Superior temporal gyrus (tissue), 1 donor: ENCODE measurements around the gene ASXL2.
"Not testable (repeated sequence)": the region's sequence is repeated elsewhere in the genome, so short reads cannot be mapped to it uniquely, and the experiment has no call there.

Experiments
- DNase-seq: peaks from one replicate; pipeline ENCODE4 v3.0.0-alpha.2; 2016; ENCODE audit errors: extremely low spot score

Gene ASXL2

DNA sequence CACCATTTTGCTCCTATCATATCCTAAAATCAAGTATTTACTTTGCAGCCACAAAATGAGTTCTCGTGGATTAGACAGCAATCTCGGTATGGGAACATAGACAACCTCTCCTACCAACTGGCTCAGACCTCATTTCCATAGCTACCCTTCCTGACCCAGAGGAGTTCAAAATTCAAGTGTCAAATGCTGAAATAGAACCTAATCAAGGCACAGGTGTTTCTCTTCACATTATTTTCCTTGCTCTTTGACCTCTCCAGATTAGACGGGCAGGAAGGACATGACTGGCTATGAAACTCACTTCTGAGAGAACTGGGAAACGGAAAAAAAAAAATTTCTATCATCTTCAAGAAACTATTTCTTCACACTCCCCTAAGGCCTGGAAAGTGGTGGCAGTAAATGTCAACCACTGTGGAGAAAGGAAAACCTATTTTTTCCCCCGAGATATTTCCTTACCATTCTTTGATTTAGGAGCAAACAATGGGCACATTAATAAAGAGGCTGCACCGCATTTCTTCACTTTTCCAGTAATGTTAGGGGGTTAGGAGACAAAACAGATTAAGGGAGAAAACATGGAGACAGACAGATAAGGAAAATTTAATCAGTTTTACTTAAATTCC lies 141.3 kb downstream of the ASXL2 start:
- DNase-seq = no peak

DNA sequence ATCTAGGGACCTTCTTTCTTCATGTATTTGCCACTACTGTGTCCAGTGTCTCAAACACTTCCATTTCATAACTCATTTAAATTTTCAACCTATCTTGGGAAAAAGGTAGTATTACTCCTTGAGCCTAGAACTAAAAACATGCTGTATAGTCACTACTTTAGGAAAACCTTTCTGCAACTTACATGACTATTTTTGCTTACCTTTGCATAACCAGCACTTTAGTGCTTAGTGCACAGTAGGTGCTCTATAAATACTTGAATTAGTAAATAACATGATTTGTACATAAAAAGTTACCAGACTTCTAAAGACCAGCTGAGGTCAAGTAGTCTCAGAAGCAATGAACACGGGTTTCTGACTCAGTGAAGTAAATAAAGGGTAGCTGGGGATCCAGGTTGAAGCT lies 142.5 kb downstream of the ASXL2 start:
- no peak for DNase-seq

DNA sequence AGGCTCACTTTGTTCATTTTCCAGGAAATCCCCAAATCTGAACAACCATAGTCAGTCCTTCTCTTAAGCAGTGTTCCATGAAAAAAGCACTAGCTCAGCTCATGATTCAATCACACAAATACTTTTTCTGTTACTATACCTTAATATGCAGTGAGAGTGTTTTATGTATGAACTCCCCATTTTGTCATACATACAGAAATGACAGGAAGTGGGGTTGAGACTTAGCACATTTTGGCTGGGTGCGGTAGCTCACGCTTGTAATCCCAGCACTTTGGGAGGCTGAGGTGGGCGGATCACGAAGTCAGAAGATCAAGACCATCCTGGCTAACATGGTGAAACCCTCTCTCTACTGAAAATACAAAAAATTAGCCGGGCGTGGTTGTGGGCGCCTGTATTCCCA lies 149.7 kb downstream of the ASXL2 start:
- no peak for DNase-seq

DNA sequence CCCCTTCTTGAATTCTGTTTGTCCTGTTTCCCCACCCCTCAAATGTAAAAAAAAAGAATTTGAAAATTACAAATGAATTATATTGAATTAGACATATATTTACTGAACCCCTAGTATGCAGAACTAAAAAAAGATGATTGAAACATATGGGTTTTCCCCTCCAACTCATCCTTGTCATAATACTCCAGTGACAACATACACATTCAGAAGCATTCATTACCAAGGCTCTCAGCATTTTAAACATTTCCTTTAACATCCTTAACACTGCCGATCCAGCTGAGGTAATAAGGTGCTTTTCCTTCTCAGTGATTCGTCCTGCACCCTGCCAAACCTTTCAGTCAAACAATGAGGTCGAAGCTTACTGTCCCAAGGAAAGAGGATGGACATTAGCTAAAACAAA lies 151.8 kb downstream of the ASXL2 start:
- no peak for DNase-seq

DNA sequence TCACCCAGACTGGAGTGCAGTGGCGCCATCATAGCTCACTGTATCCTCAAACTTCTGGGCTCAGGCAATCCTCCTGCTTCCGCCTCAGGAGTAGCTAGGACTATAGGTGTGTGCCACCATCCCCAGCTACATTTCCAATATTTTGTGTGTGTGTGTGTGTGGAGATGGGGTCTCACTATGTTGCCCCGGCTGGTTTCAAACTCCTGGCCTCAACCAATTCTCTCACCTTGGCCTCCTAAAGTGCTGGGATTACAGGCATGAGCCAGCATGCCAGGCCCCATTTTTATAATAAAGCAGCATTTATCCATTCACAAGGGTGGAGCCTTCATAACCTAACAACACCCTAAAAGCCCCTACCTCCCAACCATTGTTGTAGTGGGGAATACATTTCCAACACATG lies 152.4 kb downstream of the ASXL2 start:
- no peak for DNase-seq

DNA sequence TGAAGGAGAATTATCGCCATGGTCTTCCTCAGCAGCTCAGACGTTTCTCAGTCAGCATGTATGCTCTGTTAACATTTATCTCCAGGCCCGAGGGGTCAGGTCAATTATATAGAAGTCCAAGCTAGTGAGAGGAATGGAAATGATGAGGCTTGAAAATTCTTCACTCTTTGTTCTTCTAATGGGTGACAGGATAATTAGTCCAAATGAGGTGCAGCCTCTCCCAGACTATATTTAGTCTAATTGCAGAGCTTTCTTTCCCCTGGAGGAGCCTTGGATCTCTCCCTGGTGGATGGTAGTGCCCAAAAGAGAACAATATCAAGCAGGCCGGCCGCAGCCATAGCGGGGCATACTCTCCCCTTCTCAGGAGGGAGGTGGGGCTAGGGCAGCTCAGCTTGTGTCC lies 153.5 kb downstream of the ASXL2 start:
- DNase-seq = no peak

DNA sequence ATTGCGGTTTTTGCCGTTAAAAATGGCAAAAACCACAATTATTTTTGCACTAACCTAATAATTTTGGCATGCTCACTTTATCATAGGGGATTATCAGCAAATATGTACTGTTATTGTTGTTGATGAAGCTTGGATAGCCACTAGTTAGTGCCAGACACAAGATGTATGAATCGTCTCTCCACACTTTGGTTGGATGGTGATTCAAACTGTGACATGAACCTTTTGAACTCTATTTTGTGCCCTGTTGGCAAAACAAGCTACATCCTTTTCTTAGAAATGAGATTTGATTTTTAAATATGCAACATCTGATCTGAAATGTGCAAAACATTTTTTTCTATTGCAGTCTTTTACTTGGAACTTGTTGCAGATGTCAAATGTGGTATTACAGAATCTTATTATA lies 156.1 kb downstream of the ASXL2 start:
- no peak for DNase-seq

DNA sequence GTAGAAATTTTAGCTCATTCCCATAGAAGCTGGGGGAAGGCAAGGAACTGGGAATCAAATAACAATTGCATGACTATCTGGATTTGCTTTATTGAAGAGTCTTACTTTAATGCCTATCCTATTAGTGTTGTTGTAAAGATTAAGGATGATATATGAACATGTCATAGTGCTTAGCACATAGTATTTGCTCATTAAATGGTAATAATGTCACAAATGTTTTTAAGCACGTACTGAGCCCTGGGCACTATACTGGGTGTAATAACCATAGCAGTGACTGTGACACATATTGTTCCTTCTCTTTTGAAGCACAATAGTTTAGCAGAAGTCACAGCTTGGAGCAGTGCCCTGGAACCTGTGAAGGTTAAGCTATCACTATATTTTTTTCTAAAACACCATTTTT lies 157.7 kb downstream of the ASXL2 start:
- no peak for DNase-seq

DNA sequence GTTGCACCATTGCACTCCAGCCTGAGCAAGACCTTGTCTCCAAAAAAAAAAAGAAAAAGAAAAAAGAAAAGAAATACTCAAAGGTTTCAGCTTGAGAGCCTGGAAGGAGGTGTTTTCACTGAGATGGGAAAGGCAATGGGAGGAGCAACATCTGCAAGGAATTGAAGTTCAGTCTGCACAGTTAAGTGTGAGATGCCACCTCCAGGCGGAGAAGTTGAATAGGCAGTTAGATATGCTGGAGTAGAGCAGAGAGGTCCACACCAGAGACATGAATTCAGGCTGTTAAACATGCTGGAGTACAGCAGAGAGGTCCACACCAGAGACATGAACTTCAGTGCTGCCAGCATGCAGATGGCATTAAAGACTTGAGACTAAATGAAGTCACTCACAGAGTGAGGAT lies 163.5 kb downstream of the ASXL2 start:
- DNase-seq = no peak

DNA sequence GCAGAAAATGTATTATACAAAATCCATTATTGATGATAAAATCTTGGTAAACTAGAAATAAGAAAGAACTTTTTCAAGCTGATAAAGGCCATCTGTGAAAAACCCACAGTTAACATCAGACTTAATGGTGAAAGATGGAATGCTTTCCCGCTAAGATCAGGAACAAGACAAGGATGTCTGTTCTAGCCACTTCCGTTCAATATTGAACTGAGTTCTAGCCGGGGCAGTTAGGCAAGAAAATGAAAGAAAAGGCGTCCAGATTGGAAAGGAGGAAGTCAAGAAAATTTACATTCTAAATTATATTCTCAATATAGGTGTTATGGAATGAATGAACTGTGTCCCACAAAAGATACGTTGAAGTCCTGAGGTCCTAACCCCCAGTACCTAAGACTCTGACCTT lies 165.8 kb downstream of the ASXL2 start:
- no peak for DNase-seq

DNA sequence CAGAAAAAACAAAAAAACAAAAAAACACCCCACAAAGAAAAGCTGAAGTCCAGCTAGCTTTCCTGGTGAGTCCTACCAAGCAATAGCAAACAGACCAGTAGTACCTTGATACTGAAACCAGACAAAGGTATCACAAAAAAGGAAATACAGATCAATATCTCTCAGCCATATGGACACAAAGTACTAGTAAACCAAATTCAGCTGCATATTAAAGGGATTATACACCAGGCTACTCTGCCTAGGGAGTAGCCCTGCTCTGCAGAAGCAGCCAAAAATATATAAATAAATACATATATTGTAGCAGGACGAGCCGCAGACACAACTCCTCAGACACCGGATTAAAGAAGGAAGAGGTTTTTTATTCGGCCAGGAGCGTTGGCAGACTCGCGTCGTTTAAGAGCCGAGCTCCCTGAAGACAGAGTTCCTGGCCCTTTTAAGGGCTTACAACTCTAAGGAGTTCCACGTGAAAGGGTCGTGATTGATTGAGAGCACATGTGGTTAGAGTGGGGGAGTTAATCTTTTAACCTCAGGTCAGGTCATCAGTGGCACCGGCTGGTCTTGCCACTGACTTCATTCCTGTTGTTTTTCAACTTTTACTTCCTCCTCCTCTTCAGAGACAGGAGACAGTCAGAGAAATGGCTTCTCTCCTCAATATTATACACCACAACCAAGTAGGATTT lies 166.5 kb downstream of the ASXL2 start:
- DNase-seq = no peak

DNA sequence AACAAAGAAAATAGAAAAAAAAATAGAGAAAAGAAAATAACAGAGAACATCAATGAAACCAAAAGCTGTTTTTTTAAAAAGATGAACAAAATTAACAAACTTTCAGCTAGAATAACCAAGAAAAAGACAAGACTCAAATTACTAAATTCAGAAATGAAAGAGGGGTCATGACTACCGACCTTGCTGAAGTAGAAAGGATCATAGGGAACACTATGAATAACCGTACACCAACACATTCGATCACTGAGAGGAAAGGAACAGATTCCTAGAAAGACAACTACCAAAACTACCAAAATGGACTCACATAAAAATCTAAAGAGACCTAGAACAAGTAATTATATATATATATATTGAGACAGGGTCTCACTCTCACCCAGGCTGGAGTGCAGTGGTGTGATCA lies 167.5 kb downstream of the ASXL2 start:
- no peak for DNase-seq

DNA sequence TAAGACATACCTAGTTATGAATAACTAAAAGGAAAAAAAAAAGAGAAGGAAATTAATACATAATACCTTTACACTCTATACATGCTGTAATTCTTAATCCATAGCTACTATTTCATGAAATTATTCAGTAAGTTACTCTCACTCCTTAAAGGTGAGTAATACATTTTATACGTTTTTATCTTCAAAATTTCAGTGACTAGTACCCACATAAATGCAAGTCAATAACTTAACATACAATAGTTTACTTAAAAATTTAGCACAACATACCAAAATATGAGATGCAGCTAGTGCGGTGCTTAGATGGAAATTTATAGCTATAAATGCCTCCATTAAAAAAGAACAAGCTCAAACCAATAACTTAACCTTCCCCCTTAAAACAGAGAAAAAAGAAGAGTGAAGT lies 168.9 kb downstream of the ASXL2 start:
- DNase-seq = no peak

DNA sequence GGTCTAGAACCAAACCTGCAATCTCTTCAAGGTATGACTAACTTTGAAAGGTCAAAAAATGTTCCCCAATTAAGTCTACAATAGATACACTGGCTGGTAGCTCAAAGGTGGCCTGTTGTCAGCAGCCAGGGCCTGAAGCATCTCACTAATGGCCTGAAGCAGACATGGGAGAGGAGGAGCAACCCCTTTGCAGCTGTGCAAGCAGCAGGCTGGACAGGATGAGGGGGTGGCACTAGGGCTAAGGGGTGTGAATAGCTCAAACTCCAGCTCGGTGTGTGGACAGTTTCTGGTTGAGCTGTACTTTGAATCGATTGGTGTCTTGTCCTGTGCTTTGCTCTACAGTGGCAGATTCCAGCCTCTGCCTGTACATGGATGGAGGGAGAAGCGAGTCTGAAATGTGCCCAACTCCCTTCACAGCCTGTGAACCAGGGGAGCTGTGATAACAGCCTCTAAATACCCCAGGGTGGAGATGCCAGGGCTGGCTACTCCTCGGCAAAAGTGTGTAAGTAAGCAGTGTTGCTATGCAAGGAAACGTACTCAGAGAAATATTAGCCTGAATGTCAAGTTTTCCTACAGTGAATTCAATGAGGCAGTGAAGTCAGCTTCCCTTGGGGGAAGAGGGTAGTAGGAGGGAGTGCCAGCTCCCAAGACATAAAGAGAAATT lies 170.2 kb downstream of the ASXL2 start:
- DNase-seq = no peak

DNA sequence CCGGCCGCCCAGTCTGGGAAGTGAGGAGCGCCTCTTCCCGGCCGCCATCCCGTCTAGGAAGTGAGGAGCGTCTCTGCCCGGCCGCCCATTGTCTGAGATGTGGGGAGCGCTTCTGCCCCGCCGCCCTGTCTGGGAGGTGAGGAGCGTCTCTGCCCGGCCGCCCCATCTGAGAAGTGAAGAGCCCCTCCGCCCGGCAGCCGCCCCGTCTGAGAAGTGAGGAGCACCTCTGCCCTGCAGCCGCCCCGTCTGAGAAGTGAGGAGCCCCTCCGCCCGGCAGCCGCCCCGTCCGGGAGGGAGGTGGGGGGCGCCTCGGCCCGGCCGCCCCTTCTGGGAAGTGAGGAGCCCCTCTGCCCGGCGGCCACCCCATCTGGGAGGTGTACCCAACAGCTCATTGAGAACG lies 172.7 kb downstream of the ASXL2 start:
- not testable (repeated sequence) for DNase-seq

DNA sequence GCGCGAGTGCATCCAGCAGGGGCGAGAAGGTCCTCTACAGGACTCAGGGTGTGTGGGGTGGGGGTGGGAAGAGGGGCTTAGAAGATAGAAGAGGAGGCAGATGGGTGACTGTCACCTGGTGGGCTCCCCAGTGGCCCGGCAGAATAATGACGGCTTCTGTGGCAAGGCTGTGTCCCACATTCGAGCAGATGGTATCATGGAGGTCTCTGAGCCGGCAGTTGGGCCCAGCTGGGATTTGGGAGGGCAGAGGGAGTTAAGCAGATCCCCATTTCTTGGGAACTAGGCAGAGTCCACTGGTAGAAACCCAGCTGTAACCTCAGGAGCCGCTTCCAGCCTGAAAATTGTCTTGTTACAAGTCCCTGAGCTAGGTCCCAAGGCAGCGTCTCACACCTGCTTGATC lies 176.5 kb downstream of the ASXL2 start:
- no peak for DNase-seq

DNA sequence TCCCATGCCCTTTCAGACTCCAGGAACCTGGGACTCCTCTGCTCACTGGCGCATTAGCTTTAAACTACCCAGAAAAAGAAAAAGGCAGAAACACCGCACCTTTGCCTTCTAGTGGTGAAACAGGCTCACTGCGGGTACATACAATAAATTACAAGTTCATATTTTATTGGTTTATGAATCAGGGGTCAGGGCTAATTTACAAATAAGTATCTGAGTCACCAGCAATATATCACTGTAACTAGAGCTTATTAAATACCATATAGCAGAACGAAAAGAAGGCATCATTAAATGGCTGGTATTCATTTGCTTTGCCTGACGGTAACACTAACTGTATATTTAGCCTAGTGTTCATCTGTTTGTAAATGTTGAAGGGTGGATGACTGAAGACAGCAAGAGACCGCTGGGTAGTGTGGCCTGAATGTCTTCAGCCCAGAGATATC lies 178.0 kb downstream of the ASXL2 start:
- peak; percentile 70 for DNase-seq

DNA sequence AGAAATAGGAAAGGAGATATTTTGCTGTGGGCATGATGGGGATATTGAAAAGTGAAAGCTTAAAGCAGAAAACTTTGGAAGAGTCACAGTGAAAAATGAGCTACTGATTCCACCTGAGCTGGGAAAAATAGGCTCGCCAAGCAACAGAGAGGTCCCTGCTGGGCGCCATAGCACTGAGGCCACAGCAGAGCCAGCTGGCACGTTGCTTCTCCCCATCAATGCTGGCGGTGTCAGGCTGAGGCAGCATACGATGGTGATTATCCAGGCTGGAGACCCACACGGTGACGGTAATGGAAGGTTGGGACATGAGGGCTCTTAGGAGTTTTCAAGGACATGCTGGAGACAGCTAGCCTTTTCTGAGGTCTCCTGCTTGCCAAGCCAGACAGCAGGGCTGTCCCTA lies 179.1 kb downstream of the ASXL2 start:
- no peak for DNase-seq

DNA sequence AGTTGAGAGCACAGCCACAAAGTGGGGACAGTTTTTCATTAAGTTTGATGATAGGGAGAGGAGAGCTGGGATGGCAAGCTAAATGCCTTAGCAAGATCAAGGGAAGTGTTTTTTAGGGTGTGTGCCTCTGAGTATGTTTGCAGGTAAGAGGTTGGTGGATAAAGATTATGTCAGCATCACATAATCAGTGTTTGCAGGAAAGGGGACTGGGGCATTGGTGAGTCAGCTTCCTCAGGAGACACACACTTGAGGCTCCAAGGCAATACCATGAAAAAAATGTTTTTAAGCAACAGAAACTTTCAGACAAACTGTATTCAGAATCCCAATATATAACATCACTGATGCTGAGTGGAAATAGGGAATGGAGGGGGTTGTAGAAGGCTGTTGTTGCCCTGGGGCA lies 179.5 kb downstream of the ASXL2 start:
- no peak for DNase-seq

DNA sequence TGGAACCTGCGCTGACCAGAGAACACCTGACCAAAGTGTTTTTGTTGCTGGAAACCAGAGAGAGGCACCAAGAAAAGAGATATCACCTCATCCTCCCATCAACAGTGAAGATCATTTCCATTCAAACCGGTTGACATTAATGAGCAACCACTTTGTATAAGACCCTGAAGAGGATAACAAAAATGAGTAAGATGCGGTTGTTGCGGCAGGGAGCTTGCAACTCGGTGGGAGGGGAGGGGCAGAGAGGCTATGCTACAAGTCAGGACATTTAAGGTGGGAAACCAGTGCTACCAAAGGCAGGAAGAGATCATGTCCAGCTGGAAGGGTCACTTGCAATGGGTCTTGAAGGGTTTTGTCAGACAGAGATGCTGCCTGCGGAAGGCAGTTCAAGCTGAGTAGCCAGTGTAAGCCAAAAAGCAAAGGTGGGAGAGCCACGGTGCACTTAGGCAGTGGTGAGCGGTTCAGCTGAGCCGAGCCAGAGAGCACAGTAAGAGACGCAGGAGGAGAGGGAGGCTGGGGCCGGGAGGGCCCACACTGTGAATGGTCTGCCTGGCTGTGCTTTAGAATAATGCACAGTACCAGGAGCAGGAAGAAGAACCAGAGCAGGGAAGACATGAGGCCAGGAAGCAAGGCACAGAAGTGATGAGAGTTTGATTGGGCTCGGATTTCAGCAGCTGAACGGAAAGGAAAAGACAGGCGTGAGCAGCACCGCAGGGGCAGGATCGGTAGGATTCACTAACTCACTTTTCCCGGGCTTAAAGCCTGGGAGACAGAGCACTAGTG lies 180.5 kb downstream of the ASXL2 start:
- DNase-seq = no peak

DNA sequence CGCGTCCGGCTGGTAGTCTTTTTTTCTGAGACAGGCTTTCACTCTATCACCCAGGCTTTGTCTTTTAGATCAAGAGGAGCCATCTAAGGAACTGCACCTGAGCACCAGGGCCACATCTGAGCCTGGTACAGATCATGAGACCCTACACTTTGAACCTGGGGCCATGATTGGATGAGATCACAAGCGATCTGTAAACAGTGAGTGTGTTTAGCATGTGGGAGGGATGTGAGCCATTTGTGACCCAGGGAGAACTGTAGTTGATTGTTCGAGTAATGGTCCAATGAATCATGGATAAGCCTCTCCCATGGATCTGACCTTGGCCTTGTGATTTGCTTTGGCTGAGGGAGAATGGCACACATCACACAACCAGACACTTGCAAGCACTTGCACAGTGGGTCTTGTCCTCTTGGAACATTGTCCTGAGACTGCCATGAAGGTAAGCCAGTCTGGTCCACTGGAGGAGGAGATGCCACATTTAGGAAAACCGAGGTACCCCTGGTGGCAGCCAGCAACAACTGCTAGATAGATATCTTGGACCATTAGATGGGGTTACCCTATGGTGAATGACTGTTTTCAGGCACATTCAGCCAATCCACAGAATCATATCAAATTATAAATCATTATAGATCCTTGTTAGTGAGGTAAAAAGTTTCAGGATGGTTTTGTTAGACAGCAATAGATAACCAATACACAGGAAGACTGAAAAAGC lies 185.4 kb downstream of the ASXL2 start:
- DNase-seq = no peak

DNA sequence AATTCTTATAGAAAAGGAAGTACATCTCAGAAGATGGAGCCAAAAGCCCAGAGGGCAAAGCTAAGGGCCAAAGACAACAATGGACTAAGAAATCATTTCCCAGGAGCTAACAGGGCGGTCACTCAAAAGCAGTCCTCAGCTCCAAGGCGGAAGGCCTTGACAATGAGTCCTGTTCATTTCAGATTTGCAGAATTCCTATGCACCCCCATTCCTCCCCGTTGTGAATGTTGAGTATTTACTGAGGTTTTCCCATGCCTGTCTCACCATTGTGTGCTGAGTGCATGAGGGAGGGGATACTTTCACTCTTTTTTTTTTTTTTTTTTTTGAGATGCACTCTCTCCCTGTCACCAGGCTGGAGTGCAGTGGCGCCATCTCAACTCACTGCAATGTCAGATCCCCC lies 186.1 kb downstream of the ASXL2 start:
- no peak for DNase-seq
